Brain pericyte (primary cell): ENCODE results near the gene GGN.
"Not testable (repeated sequence)": the region's sequence is repeated elsewhere in the genome, so short reads cannot be mapped to it uniquely, and the experiment has no call there.

Experiments
- DNase-seq: peaks from one replicate; pipeline ENCODE4 v3.0.0-alpha.2; 2012; ENCODE audit warnings: low read depth, low spot score

GGN gene

DNA sequence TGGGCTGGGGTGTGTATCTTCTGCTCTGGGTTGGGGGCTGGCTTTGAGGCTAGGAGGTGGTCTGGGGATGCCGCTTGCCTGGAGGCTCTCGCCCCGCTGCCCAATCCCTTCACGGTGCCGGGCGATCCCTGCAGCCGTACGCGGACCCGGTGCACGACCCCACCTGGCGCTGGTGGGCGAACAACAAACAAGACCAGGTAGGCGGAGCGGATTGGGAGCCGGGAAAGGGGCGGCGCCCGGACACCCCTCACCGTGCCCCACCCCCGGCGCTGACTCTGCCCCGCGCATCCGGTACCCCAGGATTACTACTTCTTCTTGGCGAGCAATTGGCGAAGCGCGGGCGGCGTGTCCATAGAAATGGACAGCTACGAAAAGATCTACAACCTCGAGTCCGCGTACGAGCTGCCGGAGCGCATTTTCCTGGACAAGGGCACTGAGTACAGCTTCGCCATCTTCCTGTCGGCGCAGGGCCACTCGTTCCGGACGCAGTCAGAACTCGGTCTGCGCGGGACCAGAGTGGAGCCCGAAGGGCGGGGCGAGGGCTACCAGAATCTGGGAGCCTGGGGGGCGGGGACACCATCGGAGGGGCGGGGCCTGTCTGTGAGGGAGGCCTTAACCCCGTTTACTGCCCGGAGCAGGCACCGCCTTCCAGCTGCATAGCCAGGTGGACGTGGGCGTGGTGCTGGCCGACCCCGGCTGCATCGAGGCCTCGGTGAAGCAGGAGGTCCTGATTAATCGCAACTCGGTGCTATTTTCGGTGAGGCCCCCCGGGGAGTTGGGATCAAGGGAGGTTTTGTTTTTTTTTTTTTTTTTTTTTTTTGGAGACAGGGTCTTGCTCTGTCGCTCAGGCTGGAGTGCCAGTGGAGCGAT, 25.5 kb downstream of the GGN start:
- no peak for DNase-seq

DNA sequence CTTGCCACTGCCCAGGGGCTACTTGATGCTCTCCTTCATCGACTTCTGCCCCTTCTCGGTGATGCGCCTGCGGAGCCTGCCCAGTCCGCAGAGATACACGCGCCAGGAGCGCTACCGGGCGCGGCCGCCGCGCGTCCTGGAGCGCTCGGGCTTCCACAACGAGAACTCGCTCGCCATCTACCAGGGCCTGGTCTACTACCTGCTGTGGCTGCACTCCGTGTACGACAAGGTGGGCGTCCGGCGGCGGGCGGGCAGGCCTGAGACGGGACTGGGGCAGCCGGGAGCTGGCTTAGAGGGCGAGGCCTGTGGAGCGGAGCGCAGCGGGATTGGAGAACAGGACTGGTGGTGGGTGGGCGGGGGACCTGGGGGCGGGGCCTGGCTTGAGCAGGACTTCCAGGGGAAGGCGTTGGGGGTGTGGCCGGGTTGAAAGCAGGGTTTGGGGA, 26.2 kb downstream of the GGN start:
- DNase-seq = no peak

DNA sequence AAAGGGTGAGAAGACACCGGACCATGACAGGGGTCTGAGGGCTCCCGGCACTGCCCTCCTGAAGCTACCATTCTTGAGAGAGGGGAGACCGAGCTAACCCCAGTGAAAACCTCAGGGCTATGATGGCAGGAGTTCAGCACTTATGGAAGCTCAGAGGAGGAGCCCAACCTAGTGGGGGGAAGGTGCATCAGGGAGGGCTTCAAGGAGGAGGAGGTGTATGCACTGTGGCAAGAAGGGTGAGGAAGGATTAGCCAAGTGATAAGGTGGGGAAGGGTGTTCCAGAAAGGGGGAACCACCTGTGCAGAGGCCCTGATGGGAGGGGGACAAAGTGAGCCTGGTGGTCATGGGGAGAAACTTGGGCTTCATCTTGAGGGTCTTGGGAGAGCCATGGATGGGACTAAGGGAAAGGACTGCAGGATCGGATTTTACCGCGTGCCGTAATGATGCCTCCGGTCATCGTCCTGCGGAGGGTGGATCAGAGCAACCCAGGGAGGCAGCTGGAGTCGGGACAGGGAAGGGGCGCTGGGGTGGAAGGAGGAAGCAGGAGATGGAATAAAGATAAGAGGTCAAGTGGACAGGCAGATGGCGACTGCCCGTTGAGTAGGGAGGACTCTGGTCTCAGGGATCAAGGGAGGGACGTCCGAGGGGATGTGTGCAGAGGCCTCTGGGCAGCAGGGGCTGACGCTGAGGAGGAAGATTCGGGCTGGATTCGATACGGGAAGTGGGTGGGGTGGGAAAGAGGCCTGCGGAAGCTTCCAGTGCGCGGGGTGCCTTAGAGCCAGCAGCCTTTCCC, 26.8 kb downstream of the GGN start:
- DNase-seq = no peak

DNA sequence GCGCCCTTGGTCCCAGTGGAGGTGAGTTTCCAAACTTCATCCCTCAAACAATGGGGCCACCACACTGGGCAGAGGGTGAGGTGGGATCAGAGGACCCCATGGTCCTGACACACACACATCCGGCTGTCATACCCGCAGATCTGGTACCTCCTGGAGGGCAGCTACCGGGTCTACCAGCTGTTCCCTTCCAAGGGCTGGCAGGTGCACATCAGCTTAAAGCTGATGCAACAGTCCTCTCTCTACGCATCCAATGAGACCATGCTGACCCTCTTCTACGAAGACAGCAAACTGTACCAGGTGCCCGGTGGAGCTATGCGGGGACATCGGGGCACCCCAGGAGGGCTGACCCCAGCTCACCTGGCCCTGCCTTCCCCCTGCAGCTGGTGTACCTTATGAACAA, 27.5 kb downstream of the GGN start:
- DNase-seq = no peak

DNA sequence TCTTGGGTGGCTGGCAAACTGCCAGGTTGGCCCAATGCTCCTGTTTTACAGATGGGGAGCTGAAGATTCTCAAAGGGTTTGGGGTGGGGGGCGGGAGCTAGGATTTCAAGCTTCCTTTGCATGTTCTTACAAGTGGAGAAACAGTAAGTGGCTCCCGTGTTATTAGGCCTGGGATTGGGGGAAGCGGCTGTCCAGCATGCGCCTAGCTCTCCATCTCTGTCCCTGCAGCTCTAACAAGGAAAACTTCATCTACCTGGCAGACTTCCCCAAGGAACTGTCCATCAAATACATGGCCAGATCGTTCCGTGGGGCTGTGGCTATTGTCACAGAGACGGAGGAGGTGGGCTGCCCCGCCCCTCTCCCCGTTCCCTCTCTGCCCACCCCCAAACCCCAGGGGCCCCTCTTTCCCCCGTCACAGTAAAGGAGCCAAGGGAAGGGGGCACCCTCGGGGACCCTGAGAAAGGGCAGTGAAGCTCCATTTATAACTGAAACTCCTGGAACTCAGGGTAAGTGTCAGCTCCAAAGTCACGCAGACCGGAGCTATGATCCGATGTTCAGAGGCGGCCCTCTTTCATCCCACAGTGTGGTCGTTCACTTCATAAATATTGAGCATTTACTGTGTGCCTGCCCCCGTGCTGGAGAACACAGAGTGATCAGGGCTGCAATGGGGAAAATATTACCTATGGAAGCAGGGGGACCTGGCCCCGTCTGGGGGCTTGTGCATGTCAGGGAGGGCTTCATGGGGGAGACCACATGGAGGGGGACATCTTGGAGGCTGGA, 28.4 kb downstream of the GGN start:
- DNase-seq = no peak

DNA sequence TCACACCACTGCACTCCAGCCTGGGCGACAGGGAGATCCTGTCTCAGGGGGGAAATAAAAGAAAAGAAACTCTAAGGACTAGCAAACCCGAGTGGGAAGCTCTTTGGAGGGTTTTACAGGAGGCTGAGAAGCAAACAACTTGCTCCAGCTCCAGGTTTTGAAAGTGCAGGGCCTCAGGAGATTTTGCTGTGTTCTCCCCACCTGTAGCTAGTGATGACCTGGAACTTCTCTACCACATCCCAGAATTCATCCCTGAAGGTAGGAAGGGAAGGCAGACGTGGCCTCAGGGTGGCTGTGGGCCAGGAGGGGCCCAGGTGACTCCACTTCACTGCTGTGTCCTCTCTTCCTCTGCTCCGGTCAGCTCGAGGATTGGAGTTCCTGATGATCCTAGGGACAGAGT, 29.8 kb downstream of the GGN start:
- no peak for DNase-seq

DNA sequence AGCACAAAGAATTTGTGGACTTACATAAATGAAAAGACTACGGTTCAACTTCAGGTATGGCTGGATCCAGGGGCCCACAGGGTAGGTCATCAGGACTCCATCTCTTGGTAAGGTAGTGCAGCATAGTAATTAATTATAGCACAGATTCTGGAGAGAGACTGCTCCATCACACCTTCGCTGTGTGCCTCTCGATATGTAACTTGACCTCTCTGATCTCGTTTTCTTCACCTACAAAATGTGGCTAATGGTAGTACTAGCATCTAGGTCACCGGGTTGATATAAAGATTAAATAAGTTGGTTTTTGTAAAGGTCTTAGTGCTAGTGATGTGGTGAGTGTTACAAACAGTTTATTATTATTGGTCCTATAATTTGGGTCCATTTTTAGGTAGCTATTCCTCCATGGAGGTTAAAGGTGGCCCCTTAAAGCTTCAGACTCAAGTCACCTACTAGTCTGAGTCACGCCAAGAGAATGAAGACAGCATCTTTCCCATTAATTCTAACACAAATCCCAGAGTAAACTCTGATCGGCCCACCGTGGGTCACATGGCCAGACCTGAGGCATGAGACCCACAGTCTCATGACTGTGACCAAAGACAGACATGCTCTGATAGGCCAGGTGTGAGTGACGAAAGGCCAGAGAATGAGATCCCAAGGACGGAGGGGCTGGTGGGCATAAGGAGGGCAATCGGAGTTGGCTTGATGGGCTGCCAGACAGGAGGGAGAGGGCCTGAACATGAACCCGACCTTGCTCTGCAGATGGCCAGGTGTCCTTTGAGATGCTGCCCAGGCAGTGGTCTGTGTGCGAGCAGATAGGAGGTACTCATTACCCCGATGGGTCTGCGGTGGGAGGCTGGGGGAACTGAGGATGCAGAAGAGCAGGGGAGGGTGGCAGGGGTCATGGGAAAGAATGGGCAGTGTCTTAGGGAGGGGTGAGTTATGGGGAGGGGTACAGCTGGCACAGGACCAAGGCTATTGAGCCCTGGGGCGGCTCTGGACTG, 31.8 kb downstream of the GGN start:
- no peak for DNase-seq

DNA sequence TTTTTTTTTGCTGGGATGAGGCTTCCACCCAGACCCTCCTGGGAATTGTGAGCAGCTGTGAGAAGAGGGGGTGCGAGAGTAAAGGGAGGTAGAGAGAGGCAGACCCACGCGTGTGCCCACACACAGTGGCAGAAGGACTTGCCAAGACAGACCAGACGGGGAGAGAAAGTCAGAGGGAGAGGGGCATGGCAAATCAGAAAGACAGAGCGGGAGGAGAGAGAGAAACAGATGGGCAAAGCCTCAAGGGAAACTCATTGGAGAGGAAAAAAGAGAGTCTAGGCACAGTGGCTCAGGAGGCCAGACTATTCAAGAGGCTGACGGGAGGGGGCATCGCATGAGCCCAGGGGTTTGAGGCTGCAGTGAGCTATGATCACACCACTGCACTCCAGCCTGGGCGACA, 35.2 kb downstream of the GGN start:
- DNase-seq = no peak

GRCh38 chr19:38351865-38352395, 35.9 kb downstream of the GGN start:
- DNase-seq = no peak

DNA sequence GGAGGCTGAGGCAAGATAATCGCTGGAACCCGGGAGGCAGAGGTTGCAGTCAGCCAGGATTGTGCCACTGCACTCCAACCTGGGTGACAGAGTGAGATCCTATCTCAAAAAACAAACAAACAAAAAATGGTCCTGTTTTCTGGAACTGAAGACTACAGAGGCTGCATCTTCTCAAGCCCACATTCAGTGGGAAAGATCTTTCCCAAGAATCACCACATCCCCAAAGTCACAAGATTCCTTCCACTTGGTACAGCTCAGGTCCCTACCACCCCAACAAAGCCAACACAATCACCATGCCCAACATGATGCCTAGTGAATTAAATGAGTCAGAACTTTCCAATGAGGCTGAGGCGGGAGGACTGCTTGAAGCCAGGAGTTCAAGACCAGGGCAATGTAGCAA, 37.0 kb downstream of the GGN start:
- no peak for DNase-seq

DNA sequence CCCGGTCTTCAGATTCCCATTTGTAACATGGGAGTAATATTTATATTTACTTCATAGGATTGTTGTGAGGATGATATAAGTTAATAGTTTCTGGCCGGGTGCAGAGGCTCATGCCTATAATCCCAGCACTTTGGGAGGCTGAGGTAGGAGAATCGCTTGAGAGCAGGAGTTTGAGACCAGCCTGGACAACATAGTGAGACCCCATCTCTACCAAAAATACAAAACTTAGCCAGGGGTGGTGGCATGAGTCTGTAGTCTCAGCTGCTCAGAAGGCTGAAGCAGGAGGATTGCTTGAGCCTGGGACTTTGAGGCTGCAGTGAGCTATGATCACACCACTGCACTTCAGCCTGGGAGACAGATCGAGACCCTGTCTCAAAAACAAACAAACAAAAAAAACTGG, 41.0 kb downstream of the GGN start:
- no peak for DNase-seq

GRCh38 chr19:38340927-38341326, 46.9 kb downstream of the GGN start:
- DNase-seq = no peak

GRCh38 chr19:38339011-38339410, 48.8 kb downstream of the GGN start:
- not testable (repeated sequence) for DNase-seq

- no peak for DNase-seq
These were observed 50.5 kb downstream of the GGN start for GRCh38 chr19:38337360-38337653.

DNA sequence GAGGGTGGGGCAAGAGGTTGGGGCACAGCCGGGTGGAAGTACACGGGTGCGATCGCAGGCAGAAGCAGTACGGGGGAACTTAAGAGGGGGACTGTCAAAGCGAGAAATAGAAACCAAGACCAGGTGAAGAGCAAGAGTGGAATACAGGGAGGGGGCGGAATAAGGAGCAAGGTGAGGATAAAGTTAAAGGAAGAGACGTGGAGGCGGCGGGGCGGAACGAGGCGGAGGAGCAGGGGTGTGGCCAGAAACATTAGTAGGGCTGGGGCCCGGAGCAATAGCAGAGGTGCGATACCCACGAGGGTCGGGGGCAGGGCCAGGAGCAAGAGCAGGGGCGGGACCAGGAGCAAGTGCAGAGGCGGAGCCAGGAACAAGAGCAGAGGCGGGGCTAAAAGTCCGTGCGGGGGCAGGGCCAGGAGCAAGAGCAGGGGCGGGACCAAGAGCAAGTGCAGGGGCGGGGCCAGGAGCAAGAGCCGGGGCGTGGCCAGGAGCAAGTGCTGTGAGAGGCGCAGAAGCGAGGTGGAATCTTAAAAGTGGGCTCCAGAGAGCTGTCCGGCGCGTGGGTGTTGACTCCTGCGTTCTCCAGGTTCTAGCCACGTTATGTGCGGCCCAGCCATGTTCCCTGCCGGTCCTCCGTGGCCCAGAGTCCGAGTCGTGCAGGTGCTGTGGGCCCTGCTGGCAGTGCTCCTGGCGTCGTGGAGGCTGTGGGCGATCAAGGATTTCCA, 51.0 kb downstream of the GGN start:
- peak; percentile 43 for DNase-seq

GRCh38 chr19:38335949-38336637, 51.7 kb downstream of the GGN start:
- DNase-seq = peak; percentile 87
